ENCODE results near the gene HERC4. TPM values are rescaled to one million over a fixed set of nuclear protein-coding genes. Genes with fewer than 3 reads are reported as not detected.

HERC4 gene
- total and polyA plus RNA-seq, 9 of the 15 experiments (the other 6 are each of a cell fraction or from before 2014, with no cell fraction given) = 12.5 to 33.5 (median 22.8) TPM

GRCh38 chr10:68047554-68048327 lies 27.3 kb downstream of the HERC4 start:
- no peaks in the 10 kb centered on the region for H4K20me1 ChIP-seq (replicated peaks; ENCODE audit: control insufficient read depth, insufficient read depth, low read length)
- H3K9ac ChIP-seq (ENCODE audit: insufficient read depth in 1 of 2, low read depth in 2 of 2, low read length in 2 of 2) = no peak overlapping the region
- no peak for TF ChIP-seq PRPF4 (IDR thresholded peaks at IDR 0.05; ENCODE audit: insufficient read depth, low read depth, low read length, poor library complexity, severe bottlenecking)
- no peak for TF ChIP-seq MLLT1 (IDR thresholded peaks at IDR 0.05)
- TF ChIP-seq CGGBP1 (CRISPR knock-in tag; IDR thresholded peaks at IDR 0.05) = no peak
- no peak for TF ChIP-seq ZBTB1 (CRISPR knock-in tag; IDR thresholded peaks at IDR 0.05; ENCODE audit: borderline replicate concordance, low read depth)
- no peak for TF ChIP-seq ZNF449 (CRISPR knock-in tag; IDR thresholded peaks at IDR 0.05)
- 52% methylated on average over 3 of the region's 3 CpGs for WGBS (ENCODE audit: insufficient coverage, low coverage, missing lambda C conversion rate)
- POLR2A ChIA-PET = interaction anchor here (0.6 to 0.9 kb wide), 3 partner anchors 19 to 285 kb away, joined by 3 to 4 read pairs (median 3); partner anchors contain the start of gene PBLD
- no peaks in the 10 kb centered on the region; the same call in 2 of the 3 replicates for H3K36me3 ChIP-seq (ENCODE audit: control insufficient read depth, insufficient read depth, low read length)
- H3K4me3 ChIP-seq = no peak overlapping the region
- intact Hi-C loops (cut with micrococcal nuclease) (no loop called here), in situ Hi-C loops (cut with MboI) (no loop called here)
- DNase-seq (ENCODE audit: extremely low read depth in 1 of 4, low spot score in 3 of 4) (no peak), ATAC-seq (no peak), FAIRE-seq (no peak)
- CTCF ChIA-PET (ENCODE audit: low intra/inter-chr PET ratio) = no interaction called here
- H3K4me1 ChIP-seq (replicated peaks in 1 of 2; ENCODE audit: control insufficient read depth in 2 of 2, insufficient read depth in 2 of 2, low read length in 2 of 2) = no peaks in the 10 kb centered on the region; a peak in 1 of 5 replicates
- H3K27ac ChIP-seq (ENCODE audit: extremely low read depth, low read depth, low read length) = no peak overlapping the region
- H3K9me1 ChIP-seq (ENCODE audit: control insufficient read depth, insufficient read depth, low read length) = no peaks in the 10 kb centered on the region
- H2AFZ ChIP-seq (ENCODE audit: low read depth, low read length) = no peak overlapping the region
- no peaks in the 10 kb centered on the region for H3K9me3 ChIP-seq (replicated peaks; ENCODE audit: control insufficient read depth, insufficient read depth, low read depth, low read length)
- no peak overlapping the region for H3K4me2 ChIP-seq (ENCODE audit: insufficient read depth, low read length)
- no peaks in the 10 kb centered on the region for H3K27me3 ChIP-seq (ENCODE audit: control insufficient read depth in 2 of 2, insufficient read depth in 2 of 2, low read length in 2 of 2)
- no peaks in the 10 kb centered on the region for H3K79me2 ChIP-seq (ENCODE audit: control insufficient read depth, insufficient read depth, low read length)
- no TSS peak for BruUV-seq (replicated peaks)
